Heart left ventricle (tissue), 13 donors: ENCODE data around the gene KRT86.

Experiments used
- POLR2A ChIP-seq, 2 donors: fragments of 450-650 bp; IDR thresholded peaks; one replicate each; pipeline ENCODE4 v1.6.1; 2017; ENCODE audit warnings: antibody characterized with exemption in 2 of 2, mild to moderate bottlenecking in 2 of 2, moderate library complexity in 2 of 2
- TF ChIP-seq, protein P1 (sequence below), 12 donors: fragments of 200-600 bp; sonication (generic) in 4 of 12; IDR thresholded peaks; one replicate each; pipeline versions ENCODE4 v1.5.0 to v1.8.0; 2018 to 2022; ENCODE audit warnings: antibody characterized with exemption in 12 of 12, mild to moderate bottlenecking in 5 of 12
- donor health status: ischemic (EF 13 %, LVEDD 7.1; RV severe dilation, severe dysfunction).
- donor health status: DM: no; HTN: yes; CAD: no.
- donor health status: DM: no; HTN: no; CAD: no.
- donor health status: ischemic (EF 25% LVEDD 6.9; RV normal size, moderate dysfunction).
- donor health status: ischemic (EF 25% LVEDD 5.7; RV mildly dilated, moderate dysfunction).
- donor health status: ischemic (EF 35%, LVEDD 5.7; RV mildly dilated, moderate dysfunction).
- donor health status: nonischemic (EF 11% LVEDD 7.7; RV severe dilation, severe dysfunction).
- donor health status: DM: yes; HTN: yes; CAD: no.
- donor health status: PGD.
- donor health status: ischemic (EF 29% LVEDD 5.4; RV normal size, mild dysfunction).
- donor health status: nonischemic (EF 23%, LVEDD 6.1; RV moderate dilation, normal function).

DNA sequence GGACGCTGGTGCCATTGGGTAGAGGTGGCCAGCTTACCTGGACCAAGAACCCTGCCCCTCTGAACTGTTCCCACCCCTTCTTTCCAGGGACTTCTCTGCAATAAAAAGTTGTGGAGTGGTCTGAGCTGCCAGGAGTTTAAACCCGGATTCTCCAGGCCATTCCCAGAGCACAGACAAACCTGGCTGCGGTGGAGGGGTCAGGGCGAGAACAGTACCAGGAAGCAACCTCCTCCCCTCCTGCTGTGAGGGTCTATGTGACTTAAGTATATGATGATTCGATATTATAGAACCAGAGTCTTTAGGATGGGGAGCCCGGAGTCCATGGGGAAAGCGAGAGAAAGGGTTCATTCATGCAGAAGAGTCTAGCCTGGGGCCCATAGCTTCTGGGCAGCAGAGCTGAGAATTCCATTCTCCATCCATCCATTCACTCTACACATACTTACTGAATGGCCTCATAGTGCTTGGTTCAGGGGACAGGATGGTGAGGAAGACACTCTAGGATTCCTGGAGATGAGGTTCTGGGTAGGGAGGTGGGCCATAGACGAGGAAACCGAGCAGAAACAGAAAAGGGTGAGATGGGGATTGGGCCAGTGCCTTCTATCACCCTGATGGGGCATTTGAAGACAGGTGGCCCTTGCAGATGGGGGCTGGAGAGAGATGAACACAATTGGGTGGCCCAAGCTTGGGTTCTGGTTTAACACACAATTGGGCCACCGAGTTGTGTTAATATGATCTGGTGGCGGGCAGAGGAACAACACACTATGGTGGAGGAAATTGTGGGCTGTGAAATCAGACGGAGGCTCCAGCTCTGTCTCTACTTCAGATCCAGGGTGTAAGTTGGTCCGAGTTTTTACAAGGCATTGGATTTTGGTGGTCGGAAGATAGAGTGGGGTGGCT, 5.2 kb downstream of the KRT86 start:
- TF ChIP-seq, protein P1, sequence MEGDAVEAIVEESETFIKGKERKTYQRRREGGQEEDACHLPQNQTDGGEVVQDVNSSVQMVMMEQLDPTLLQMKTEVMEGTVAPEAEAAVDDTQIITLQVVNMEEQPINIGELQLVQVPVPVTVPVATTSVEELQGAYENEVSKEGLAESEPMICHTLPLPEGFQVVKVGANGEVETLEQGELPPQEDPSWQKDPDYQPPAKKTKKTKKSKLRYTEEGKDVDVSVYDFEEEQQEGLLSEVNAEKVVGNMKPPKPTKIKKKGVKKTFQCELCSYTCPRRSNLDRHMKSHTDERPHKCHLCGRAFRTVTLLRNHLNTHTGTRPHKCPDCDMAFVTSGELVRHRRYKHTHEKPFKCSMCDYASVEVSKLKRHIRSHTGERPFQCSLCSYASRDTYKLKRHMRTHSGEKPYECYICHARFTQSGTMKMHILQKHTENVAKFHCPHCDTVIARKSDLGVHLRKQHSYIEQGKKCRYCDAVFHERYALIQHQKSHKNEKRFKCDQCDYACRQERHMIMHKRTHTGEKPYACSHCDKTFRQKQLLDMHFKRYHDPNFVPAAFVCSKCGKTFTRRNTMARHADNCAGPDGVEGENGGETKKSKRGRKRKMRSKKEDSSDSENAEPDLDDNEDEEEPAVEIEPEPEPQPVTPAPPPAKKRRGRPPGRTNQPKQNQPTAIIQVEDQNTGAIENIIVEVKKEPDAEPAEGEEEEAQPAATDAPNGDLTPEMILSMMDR (IDR thresholded peaks at IDR 0.05) = no peak
- TF ChIP-seq POLR2A (IDR thresholded peaks at IDR 0.05) = no peak
